ENCODE data around the gene WBP1L.

Gene WBP1L

DNA sequence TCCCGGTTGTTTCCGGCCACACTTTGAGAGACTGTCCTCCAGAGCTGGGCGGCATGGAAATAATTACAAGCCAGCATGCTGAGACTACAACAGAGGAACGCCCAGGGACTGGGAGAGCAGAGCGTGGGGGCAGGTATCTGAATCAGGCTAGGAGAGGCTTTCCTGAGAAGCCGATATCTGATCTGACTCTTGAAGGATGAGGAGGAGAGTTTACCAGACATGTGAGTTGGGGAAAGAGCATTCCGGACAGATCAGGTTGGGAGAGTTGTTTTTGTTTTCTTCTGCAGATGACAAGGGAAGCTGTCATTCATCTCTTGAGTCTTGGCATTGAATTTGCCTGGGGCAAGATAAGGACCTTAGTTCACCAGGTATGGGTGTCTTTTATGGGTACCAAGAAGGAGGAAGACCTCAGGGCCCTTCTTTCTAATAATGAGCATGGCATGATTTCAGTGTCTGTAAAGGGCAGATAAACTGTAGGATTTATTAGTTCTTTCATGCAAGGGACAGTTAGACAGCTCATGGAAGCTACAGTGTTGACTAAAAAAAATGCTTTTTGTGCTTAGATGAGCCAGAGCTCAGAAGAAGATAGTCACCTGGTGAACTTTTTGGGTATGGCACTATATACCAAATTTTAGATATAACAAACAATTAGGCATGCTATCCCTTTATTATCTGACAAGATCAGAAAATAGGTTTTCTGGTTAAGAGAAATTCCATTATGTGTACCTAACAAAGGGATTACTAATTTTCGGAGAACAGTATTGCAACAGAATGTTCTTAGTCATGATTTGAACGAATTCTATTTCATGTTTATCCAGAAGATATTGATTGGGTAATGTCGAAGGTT lies 36.2 kb downstream of the WBP1L start:
- Histone ChIP-seq H3K4me1 (ENCODE audit: control insufficient read depth in 2 of 2, insufficient read depth in 1 of 2, low read depth in 1 of 2, low read length in 2 of 2) (peaks cover 21 to 33% of the 10 kb centered on the region in 2 donors), H3K14ac (ENCODE audit: low read length) (no peak overlapping the region), H3K79me1 (ENCODE audit: low read depth, low read length) (no peaks in the 10 kb centered on the region), H3K36me3 (replicated peaks in 1 of 2; ENCODE audit: control insufficient read depth in 2 of 2, insufficient read depth in 2 of 2, low read length in 2 of 2) (no peaks in the 10 kb centered on the region), H3K27ac (replicated peaks; ENCODE audit: low read length) (no peak overlapping the region), H3K4me2 (ENCODE audit: insufficient read depth, low read length, poor library complexity, severe bottlenecking) (no peak overlapping the region), H2BK15ac (ENCODE audit: low read length) (no peak overlapping the region), H4K8ac (ENCODE audit: low read depth, low read length) (no peak overlapping the region), H2AK5ac (ENCODE audit: low read depth, low read length) (no peak overlapping the region), H4K91ac (ENCODE audit: low read depth, low read length, poor library complexity) (no peak overlapping the region), H3K18ac (ENCODE audit: low read length) (no peak overlapping the region), H2AFZ (ENCODE audit: low read length) (no peak overlapping the region), H2BK12ac (ENCODE audit: low read length) (no peak overlapping the region), H3K23ac (ENCODE audit: low read depth, low read length, poor library complexity) (no peak overlapping the region), H3K4me3 (ENCODE audit: low read length in 2 of 2) (no peak overlapping the region), H3K9me3 (replicated peaks in 1 of 2; ENCODE audit: control insufficient read depth in 2 of 2, insufficient read depth in 1 of 2, low read depth in 1 of 2, low read length in 2 of 2) (no peaks in the 10 kb centered on the region), H3K27me3 (ENCODE audit: control insufficient read depth in 3 of 3, insufficient read depth in 3 of 3, low read depth in 1 of 3, low read length in 3 of 3) (no peaks in the 10 kb centered on the region), H2BK5ac (ENCODE audit: low read length) (no peak overlapping the region), H3K9ac (ENCODE audit: low read depth, low read length, poor library complexity) (no peak overlapping the region), H2BK120ac (ENCODE audit: low read depth, low read length) (no peak overlapping the region), H3K4ac (ENCODE audit: low read length) (no peak overlapping the region)
- WGBS, 2 donors (ENCODE audit: extremely low coverage in 2 of 2, insufficient read length in 2 of 2, insufficient replicate concordance in 1 of 2), result no CpG with 5 or more reads among the region's 10 CpGs
- no peak for DNase-seq (ENCODE audit: low spot score)

DNA sequence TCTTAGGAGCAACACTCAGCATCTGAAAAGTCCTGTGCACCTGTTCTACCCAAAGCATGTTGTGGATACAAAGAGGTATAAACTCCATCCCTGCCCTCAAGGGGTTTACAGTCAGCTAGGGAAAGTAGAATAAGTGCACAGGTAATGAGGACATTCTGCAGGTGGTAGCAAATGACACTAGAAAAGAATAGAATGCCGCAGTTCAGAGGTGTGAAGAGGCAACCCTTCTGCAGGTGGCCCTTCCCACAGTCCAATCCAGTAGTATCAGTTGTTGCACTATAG lies 36.7 kb downstream of the WBP1L start:
- Histone ChIP-seq H3K18ac (ENCODE audit: low read length) (no peak overlapping the region), H3K4me2 (ENCODE audit: insufficient read depth, low read length, poor library complexity, severe bottlenecking) (no peak overlapping the region), H4K8ac (ENCODE audit: low read depth, low read length) (no peak overlapping the region), H3K4ac (ENCODE audit: low read length) (no peak overlapping the region), H2BK12ac (ENCODE audit: low read length) (no peak overlapping the region), H3K79me1 (ENCODE audit: low read depth, low read length) (no peaks in the 10 kb centered on the region), H3K27ac (replicated peaks; ENCODE audit: low read length) (no peak overlapping the region), H3K14ac (ENCODE audit: low read length) (no peak overlapping the region), H3K23ac (ENCODE audit: low read depth, low read length, poor library complexity) (no peak overlapping the region), H3K9me3 (replicated peaks in 1 of 2; ENCODE audit: control insufficient read depth in 2 of 2, insufficient read depth in 1 of 2, low read depth in 1 of 2, low read length in 2 of 2) (no peaks in the 10 kb centered on the region), H3K36me3 (replicated peaks in 1 of 2; ENCODE audit: control insufficient read depth in 2 of 2, insufficient read depth in 2 of 2, low read length in 2 of 2) (no peaks in the 10 kb centered on the region), H2BK120ac (ENCODE audit: low read depth, low read length) (no peak overlapping the region), H3K9ac (ENCODE audit: low read depth, low read length, poor library complexity) (no peak overlapping the region), H3K27me3 (ENCODE audit: control insufficient read depth in 3 of 3, insufficient read depth in 3 of 3, low read depth in 1 of 3, low read length in 3 of 3) (no peaks in the 10 kb centered on the region), H2AK5ac (ENCODE audit: low read depth, low read length) (no peak overlapping the region), H3K4me1 (ENCODE audit: control insufficient read depth in 2 of 2, insufficient read depth in 1 of 2, low read depth in 1 of 2, low read length in 2 of 2) (peaks cover 16 to 32% of the 10 kb centered on the region in 2 donors), H2BK5ac (ENCODE audit: low read length) (no peak overlapping the region), H4K91ac (ENCODE audit: low read depth, low read length, poor library complexity) (no peak overlapping the region), H2BK15ac (ENCODE audit: low read length) (no peak overlapping the region), H2AFZ (ENCODE audit: low read length) (no peak overlapping the region), H3K4me3 (ENCODE audit: low read length in 2 of 2) (no peak overlapping the region)
- no peak for DNase-seq (ENCODE audit: low spot score)
- WGBS, 2 donors (ENCODE audit: extremely low coverage in 2 of 2, insufficient read length in 2 of 2, insufficient replicate concordance in 1 of 2), result no CpG with 5 or more reads among the region's 1 CpG

GRCh38 chr10:102781090-102781920 lies 37.6 kb downstream of the WBP1L start:
- H2BK120ac ChIP-seq (ENCODE audit: low read depth, low read length), result no peak overlapping the region
- no peak overlapping the region for H3K4me2 ChIP-seq (ENCODE audit: insufficient read depth, low read length, poor library complexity, severe bottlenecking)
- no peak overlapping the region for H2BK12ac ChIP-seq (ENCODE audit: low read length)
- H3K36me3 ChIP-seq (replicated peaks in 1 of 2; ENCODE audit: control insufficient read depth in 2 of 2, insufficient read depth in 2 of 2, low read length in 2 of 2), result no peaks in the 10 kb centered on the region
- H2BK5ac ChIP-seq (ENCODE audit: low read length), result no peak overlapping the region
- no peak for DNase-seq (ENCODE audit: low spot score)
- no peaks in the 10 kb centered on the region for H3K79me1 ChIP-seq (ENCODE audit: low read depth, low read length)
- H4K8ac ChIP-seq (ENCODE audit: low read depth, low read length), result no peak overlapping the region
- H4K91ac ChIP-seq (ENCODE audit: low read depth, low read length, poor library complexity), result no peak overlapping the region
- H3K4ac ChIP-seq (ENCODE audit: low read length), result peak overlapping the region; percentile 17
- no peak overlapping the region for H2AK5ac ChIP-seq (ENCODE audit: low read depth, low read length)
- no peak overlapping the region for H3K4me3 ChIP-seq (ENCODE audit: low read length in 2 of 2)
- no peak overlapping the region for H3K23ac ChIP-seq (ENCODE audit: low read depth, low read length, poor library complexity)
- no peak overlapping the region for H3K9ac ChIP-seq (ENCODE audit: low read depth, low read length, poor library complexity)
- no peak overlapping the region for H3K14ac ChIP-seq (ENCODE audit: low read length)
- H3K9me3 ChIP-seq (replicated peaks in 1 of 2; ENCODE audit: control insufficient read depth in 2 of 2, insufficient read depth in 1 of 2, low read depth in 1 of 2, low read length in 2 of 2), result no peaks in the 10 kb centered on the region
- H2AFZ ChIP-seq (ENCODE audit: low read length), result no peak overlapping the region
- H3K27me3 ChIP-seq (ENCODE audit: control insufficient read depth in 3 of 3, insufficient read depth in 3 of 3, low read depth in 1 of 3, low read length in 3 of 3), result no peaks in the 10 kb centered on the region
- peak overlapping the region; percentile 10 for H3K27ac ChIP-seq (replicated peaks; ENCODE audit: low read length)
- no CpG with 5 or more reads among the region's 8 CpGs for WGBS, 2 donors (ENCODE audit: extremely low coverage in 2 of 2, insufficient read length in 2 of 2, insufficient replicate concordance in 1 of 2)
- peak overlapping the region; percentile 79 for H3K18ac ChIP-seq (ENCODE audit: low read length)
- H2BK15ac ChIP-seq (ENCODE audit: low read length), result no peak overlapping the region
- peaks cover 12 to 23% of the 10 kb centered on the region in 2 donors for H3K4me1 ChIP-seq (ENCODE audit: control insufficient read depth in 2 of 2, insufficient read depth in 1 of 2, low read depth in 1 of 2, low read length in 2 of 2)

- no peak overlapping the region for H2AK5ac ChIP-seq (ENCODE audit: low read depth, low read length)
- no peak overlapping the region for H3K14ac ChIP-seq (ENCODE audit: low read length)
- H3K36me3 ChIP-seq (replicated peaks in 1 of 2; ENCODE audit: control insufficient read depth in 2 of 2, insufficient read depth in 2 of 2, low read length in 2 of 2), result no peaks in the 10 kb centered on the region
- H3K27ac ChIP-seq (replicated peaks; ENCODE audit: low read length), result no peak overlapping the region
- no peak overlapping the region for H3K9ac ChIP-seq (ENCODE audit: low read depth, low read length, poor library complexity)
- no peaks in the 10 kb centered on the region for H3K79me1 ChIP-seq (ENCODE audit: low read depth, low read length)
- no peaks in the 10 kb centered on the region for H3K27me3 ChIP-seq (ENCODE audit: control insufficient read depth in 3 of 3, insufficient read depth in 3 of 3, low read depth in 1 of 3, low read length in 3 of 3)
- H3K4me1 ChIP-seq (ENCODE audit: control insufficient read depth in 2 of 2, insufficient read depth in 1 of 2, low read depth in 1 of 2, low read length in 2 of 2), result peaks cover 8 to 19% of the 10 kb centered on the region in 2 donors
- no peak overlapping the region for H3K18ac ChIP-seq (ENCODE audit: low read length)
- no peaks in the 10 kb centered on the region for H3K9me3 ChIP-seq (replicated peaks in 1 of 2; ENCODE audit: control insufficient read depth in 2 of 2, insufficient read depth in 1 of 2, low read depth in 1 of 2, low read length in 2 of 2)
- H2BK5ac ChIP-seq (ENCODE audit: low read length), result no peak overlapping the region
- H2BK12ac ChIP-seq (ENCODE audit: low read length), result no peak overlapping the region
- H3K23ac ChIP-seq (ENCODE audit: low read depth, low read length, poor library complexity), result no peak overlapping the region
- no peak overlapping the region for H2BK120ac ChIP-seq (ENCODE audit: low read depth, low read length)
- no peak overlapping the region for H3K4me2 ChIP-seq (ENCODE audit: insufficient read depth, low read length, poor library complexity, severe bottlenecking)
- no peak overlapping the region for H3K4ac ChIP-seq (ENCODE audit: low read length)
- no peak for DNase-seq (ENCODE audit: low spot score)
- H2BK15ac ChIP-seq (ENCODE audit: low read length), result no peak overlapping the region
- no peak overlapping the region for H3K4me3 ChIP-seq (ENCODE audit: low read length in 2 of 2)
- H2AFZ ChIP-seq (ENCODE audit: low read length), result no peak overlapping the region
- H4K91ac ChIP-seq (ENCODE audit: low read depth, low read length, poor library complexity), result no peak overlapping the region
- WGBS, 2 donors (ENCODE audit: extremely low coverage in 2 of 2, insufficient read length in 2 of 2, insufficient replicate concordance in 1 of 2), result no CpG with 5 or more reads among the region's 6 CpGs
- no peak overlapping the region for H4K8ac ChIP-seq (ENCODE audit: low read depth, low read length)
Measured at GRCh38 chr10:102781921-102782557, 38.3 kb downstream of the WBP1L start.

Measured in neuronal stem cell (in vitro differentiated cells).